MCF 10A (cell line): ENCODE data around the gene SLC5A11. TPM values are rescaled to one million over a fixed set of nuclear protein-coding genes. Genes with fewer than 3 reads are reported as not detected.

Experiments
- BruUV-seq: library from RNA; stranded (reverse); fragments of 400-500 nt; replicated peaks from 2 replicates; lab custom pipeline; 2021; lab: Mats Ljungman, UMichigan
- CTCF ChIA-PET: fragments of 300-600 bp; sonication (Branson Sonifier 250); formaldehyde crosslinking; extraction: SDS; loops from one replicate; lab custom pipeline; 2021; ENCODE audit warnings: antibody characterized with exemption, inconsistent platforms; lab: Yijun Ruan, JAX
- POLR2A ChIA-PET: fragments of 300-600, 350-650 bp; sonication (Branson Sonifier 250); formaldehyde crosslinking; extraction: SDS; loops from one replicate; lab custom pipeline; 2020; ENCODE audit warnings: antibody characterized with exemption, inconsistent platforms; lab: Yijun Ruan, JAX
- DNase-seq: peaks from one replicate; pipeline ENCODE4 v3.0.0-alpha.2; 2018; ENCODE audit not compliant: unreplicated experiment
- H3K27ac Mint-ChIP-seq: one replicate; pipeline ENCODE4 v1.8.0; 2022; ENCODE audit warnings: mild to moderate bottlenecking, low read depth, mixed read lengths; ENCODE audit not compliant: unreplicated experiment
- H3K27me3 Mint-ChIP-seq: one replicate; pipeline ENCODE4 v1.8.0; 2022; ENCODE audit warnings: mixed read lengths; ENCODE audit not compliant: insufficient read depth, unreplicated experiment
- H3K36me3 Mint-ChIP-seq: one replicate; pipeline ENCODE4 v1.8.0; 2022; ENCODE audit warnings: mild to moderate bottlenecking, moderate library complexity, mixed read lengths; ENCODE audit not compliant: insufficient read depth, unreplicated experiment
- H3K4me1 Mint-ChIP-seq: one replicate; pipeline ENCODE4 v1.8.0; 2022; ENCODE audit warnings: mixed read lengths; ENCODE audit not compliant: insufficient read depth, unreplicated experiment
- H3K4me3 Mint-ChIP-seq: one replicate; pipeline ENCODE4 v1.8.0; 2022; ENCODE audit warnings: mild to moderate bottlenecking, moderate library complexity, mixed read lengths; ENCODE audit not compliant: unreplicated experiment
- H3K9me3 Mint-ChIP-seq: one replicate; pipeline ENCODE4 v1.8.0; 2022; ENCODE audit warnings: mixed read lengths; ENCODE audit not compliant: unreplicated experiment
- intact Hi-C: fragments of 100-400 bp; cut with micrococcal nuclease; formaldehyde crosslinking; loops from 2 replicates; pipeline ENCODE4 v1.14.1; 2022
- total RNA-seq: library from RNA; stranded (reverse); gene quantifications from 2 replicates; pipeline ENCODE4 v1.2.3, GENCODE V29; 2022
- TF ChIP-seq, protein P1 (sequence below): fragments of 200-600 bp; IDR thresholded peaks from one replicate; pipeline ENCODE4 v1.8.0; 2022; ENCODE audit warnings: antibody characterized with exemption, mild to moderate bottlenecking; ENCODE audit not compliant: unreplicated experiment

The SLC5A11 gene
- total RNA-seq, 1 experiment from 2014 or later: not detected

GRCh38 chr16:24909856-24910255, 64.1 kb downstream of the SLC5A11 start:
- intact Hi-C loops: no loop called here
- Mint-ChIP-seq H3K9me3 (no peaks in the 10 kb centered on the region), H3K4me1 (no peaks in the 10 kb centered on the region), H3K27ac (no peak overlapping the region), H3K4me3 (no peak overlapping the region), H3K36me3 (peaks cover 6% of the 10 kb centered on the region), H3K27me3 (no peaks in the 10 kb centered on the region)
- DNase-seq: no peak
- TF ChIP-seq, protein P1, sequence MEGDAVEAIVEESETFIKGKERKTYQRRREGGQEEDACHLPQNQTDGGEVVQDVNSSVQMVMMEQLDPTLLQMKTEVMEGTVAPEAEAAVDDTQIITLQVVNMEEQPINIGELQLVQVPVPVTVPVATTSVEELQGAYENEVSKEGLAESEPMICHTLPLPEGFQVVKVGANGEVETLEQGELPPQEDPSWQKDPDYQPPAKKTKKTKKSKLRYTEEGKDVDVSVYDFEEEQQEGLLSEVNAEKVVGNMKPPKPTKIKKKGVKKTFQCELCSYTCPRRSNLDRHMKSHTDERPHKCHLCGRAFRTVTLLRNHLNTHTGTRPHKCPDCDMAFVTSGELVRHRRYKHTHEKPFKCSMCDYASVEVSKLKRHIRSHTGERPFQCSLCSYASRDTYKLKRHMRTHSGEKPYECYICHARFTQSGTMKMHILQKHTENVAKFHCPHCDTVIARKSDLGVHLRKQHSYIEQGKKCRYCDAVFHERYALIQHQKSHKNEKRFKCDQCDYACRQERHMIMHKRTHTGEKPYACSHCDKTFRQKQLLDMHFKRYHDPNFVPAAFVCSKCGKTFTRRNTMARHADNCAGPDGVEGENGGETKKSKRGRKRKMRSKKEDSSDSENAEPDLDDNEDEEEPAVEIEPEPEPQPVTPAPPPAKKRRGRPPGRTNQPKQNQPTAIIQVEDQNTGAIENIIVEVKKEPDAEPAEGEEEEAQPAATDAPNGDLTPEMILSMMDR: no peak
- no TSS peak for BruUV-seq
- POLR2A ChIA-PET: no interaction called here
- CTCF ChIA-PET: interaction anchor here (0.5 to 1.1 kb wide), 5 partner anchors 13 to 315 kb away, joined by 3 to 6 read pairs (median 4); no protein-coding TSS in a partner anchor

DNA sequence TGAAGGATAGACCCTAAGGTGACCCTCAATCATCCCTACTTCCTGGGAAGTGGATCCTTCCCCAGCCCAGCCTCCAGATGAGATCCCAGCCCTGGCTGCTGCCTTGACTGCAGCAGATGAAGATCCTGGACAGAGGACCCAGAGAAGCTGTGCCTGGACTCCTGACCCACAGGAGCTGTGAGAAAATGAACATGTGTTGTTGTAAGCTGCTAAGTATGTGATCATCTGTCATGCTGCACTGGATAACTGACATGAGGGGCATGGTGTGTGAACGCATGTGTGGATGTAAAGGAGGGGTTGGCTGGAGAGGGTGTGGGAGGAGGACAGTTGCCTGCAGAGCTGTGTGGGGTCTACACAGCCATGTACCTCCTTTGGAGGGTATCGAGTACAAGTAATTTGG, 69.3 kb downstream of the SLC5A11 start:
- Mint-ChIP-seq H3K27me3 (no peaks in the 10 kb centered on the region), H3K36me3 (peaks cover 23% of the 10 kb centered on the region), H3K4me1 (no peaks in the 10 kb centered on the region), H3K4me3 (no peak overlapping the region), H3K27ac (no peak overlapping the region), H3K9me3 (no peaks in the 10 kb centered on the region)
- CTCF ChIA-PET: interaction anchor here (0.7 kb wide), 1 partner anchor 80 kb away, joined by 3 read pairs; no protein-coding TSS in a partner anchor
- TF ChIP-seq, protein P1: no peak
- no TSS peak for BruUV-seq
- POLR2A ChIA-PET: interaction anchor here (0.7 kb wide), 1 partner anchor 267 kb away, joined by 3 read pairs; no protein-coding TSS in a partner anchor
- intact Hi-C loops: no loop called here
- no peak for DNase-seq

DNA sequence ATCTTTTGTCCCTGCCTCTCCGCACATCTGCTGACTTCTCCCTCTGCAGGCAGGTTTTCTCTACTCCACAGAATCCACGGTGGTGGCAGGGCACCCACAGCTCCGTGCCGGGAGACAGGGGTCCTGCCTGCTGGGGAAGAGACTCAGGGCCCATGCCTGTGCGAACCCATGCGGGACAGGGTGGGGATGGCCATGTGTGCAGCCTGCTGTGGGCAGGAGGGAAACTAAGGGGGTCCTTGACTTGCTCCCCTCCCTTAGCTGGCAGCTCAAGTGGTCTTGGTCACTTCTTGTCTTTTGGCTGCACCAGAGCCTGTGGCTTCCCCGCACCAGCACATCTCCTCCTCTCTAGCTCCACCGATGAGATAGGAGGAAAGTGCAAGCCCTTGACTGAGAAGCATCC, 69.8 kb downstream of the SLC5A11 start:
- Mint-ChIP-seq H3K27ac (no peak overlapping the region), H3K9me3 (no peaks in the 10 kb centered on the region), H3K27me3 (no peaks in the 10 kb centered on the region), H3K36me3 (peaks cover 23% of the 10 kb centered on the region), H3K4me1 (no peaks in the 10 kb centered on the region), H3K4me3 (no peak overlapping the region)
- CTCF ChIA-PET: interaction anchor here (0.6 to 0.7 kb wide), 2 partner anchors 39 to 81 kb away, joined by 3 to 5 read pairs; no protein-coding TSS in a partner anchor
- no TSS peak for BruUV-seq
- no peak for DNase-seq
- TF ChIP-seq, protein P1: no peak
- intact Hi-C loops: no loop called here
- POLR2A ChIA-PET: interaction anchor here (0.7 kb wide), 1 partner anchor 15 kb away, joined by 3 read pairs; no protein-coding TSS in a partner anchor

GRCh38 chr16:24917236-24917635, 71.5 kb downstream of the SLC5A11 start:
- BruUV-seq: no TSS peak
- H3K4me1 Mint-ChIP-seq: no peaks in the 10 kb centered on the region
- no peak overlapping the region for H3K27ac Mint-ChIP-seq
- no peak overlapping the region for H3K4me3 Mint-ChIP-seq
- no peak for DNase-seq
- H3K27me3 Mint-ChIP-seq: no peaks in the 10 kb centered on the region
- peaks cover 29% of the 10 kb centered on the region for H3K36me3 Mint-ChIP-seq
- TF ChIP-seq, protein P1: no peak
- CTCF ChIA-PET: interaction anchor here (0.6 to 1.2 kb wide), 2 partner anchors 11 to 28 kb away, joined by 3 read pairs; no protein-coding TSS in a partner anchor
- intact Hi-C loops: no loop called here
- POLR2A ChIA-PET: interaction anchor here (0.6 kb wide), 1 partner anchor 11 kb away, joined by 3 read pairs; no protein-coding TSS in a partner anchor
- no peaks in the 10 kb centered on the region for H3K9me3 Mint-ChIP-seq
